Natural killer cell (primary cell): ENCODE data around the gene SLC29A2. TPM values are rescaled to one million over a fixed set of nuclear protein-coding genes. Genes with fewer than 3 reads are reported as not detected.
A peak's percentile ranks its signal among the peaks of the same experiment; 100 is the strongest.

ENCODE experiments used
- ATAC-seq, 3 donors: fragments of 150-1000 bp in 2 of 3; fragments of 200-7000 bp in 1 of 3; cut with Tn5 transposase; 1 replicate in 1 of 3; 2 replicates in 2 of 3; pipeline ENCODE4 v1.10.0; 2021; ENCODE audit warnings: mild to moderate bottlenecking in 2 of 3, moderate library complexity in 2 of 3
- DNase-seq, 2 donors: peaks; one replicate each; pipeline versions ENCODE4 v3.0.0 to v3.0.0-alpha.2; 2013 to 2021; ENCODE audit warnings: mixed read lengths in 1 of 2
- H3K27ac ChIP-seq: one replicate; pipeline ENCODE4 v1.5.1; 2013; ENCODE audit warnings: mild to moderate bottlenecking, low read length
- H3K27me3 ChIP-seq: one replicate; pipeline ENCODE4 v1.6.1; 2013; ENCODE audit warnings: low read length; ENCODE audit not compliant: control insufficient read depth, insufficient read depth
- H3K36me3 ChIP-seq: one replicate; pipeline ENCODE4 v1.6.1; 2013; ENCODE audit warnings: low read length; ENCODE audit not compliant: control insufficient read depth, insufficient read depth
- H3K4me1 ChIP-seq: one replicate; pipeline ENCODE4 v1.6.1; 2013; ENCODE audit warnings: low read length; ENCODE audit not compliant: control insufficient read depth, insufficient read depth
- H3K4me3 ChIP-seq: one replicate; pipeline ENCODE4 v1.5.1; 2013; ENCODE audit warnings: low read length
- H3K9me3 ChIP-seq: one replicate; pipeline ENCODE4 v1.6.1; 2013; ENCODE audit warnings: low read length; ENCODE audit not compliant: control insufficient read depth, insufficient read depth
- H3K27ac Mint-ChIP-seq, 2 donors: one replicate each; pipeline ENCODE4 v1.8.0; 2022; ENCODE audit warnings: mild to moderate bottlenecking in 2 of 2, mixed read lengths in 2 of 2, moderate library complexity in 1 of 2
- H3K27me3 Mint-ChIP-seq, 2 donors: one replicate each; pipeline ENCODE4 v1.8.0; 2022; ENCODE audit warnings: low read depth in 2 of 2, mixed read lengths in 2 of 2
- H3K36me3 Mint-ChIP-seq: one replicate; pipeline ENCODE4 v1.8.0; 2022; ENCODE audit warnings: mixed read lengths
- H3K4me1 Mint-ChIP-seq, 2 donors: one replicate each; pipeline ENCODE4 v1.8.0; 2022; ENCODE audit warnings: mixed read lengths in 2 of 2
- H3K4me3 Mint-ChIP-seq: one replicate; pipeline ENCODE4 v1.8.0; 2022; ENCODE audit warnings: mild to moderate bottlenecking, moderate library complexity, mixed read lengths
- H3K9me3 Mint-ChIP-seq, 2 donors: one replicate each; pipeline ENCODE4 v1.8.0; 2022; ENCODE audit warnings: mixed read lengths in 2 of 2
- WGBS: methylation state at CpG from one replicate; pipeline ENCODE4 v1.1.7; 2013; ENCODE audit warnings: missing lambda C conversion rate; ENCODE audit not compliant: insufficient coverage; 5-methylcytosine and 5-hydroxymethylcytosine counted together
- intact Hi-C: fragments of 100-400 bp; cut with micrococcal nuclease; formaldehyde crosslinking; loops from one replicate; pipeline ENCODE4 v1.14.2; 2022
- total RNA-seq, 4 donors: library from RNA; stranded (reverse); fragments of 120-200 nt in 1 of 4; gene quantifications; one replicate each; pipeline versions ENCODE4 v1.2.3 to v1.2.4, GENCODE V29; 2013 to 2022
- TF ChIP-seq, protein P1 (sequence below): fragments of 200-600 bp; IDR thresholded peaks from one replicate; pipeline ENCODE4 v1.8.0; 2022; ENCODE audit warnings: antibody characterized with exemption

The SLC29A2 gene
- total RNA-seq, 3 donors from 2014 or later (not counting 1 experiment from before 2014, with no cell fraction given): 1.5 to 1.8 (median 1.6) TPM

DNA sequence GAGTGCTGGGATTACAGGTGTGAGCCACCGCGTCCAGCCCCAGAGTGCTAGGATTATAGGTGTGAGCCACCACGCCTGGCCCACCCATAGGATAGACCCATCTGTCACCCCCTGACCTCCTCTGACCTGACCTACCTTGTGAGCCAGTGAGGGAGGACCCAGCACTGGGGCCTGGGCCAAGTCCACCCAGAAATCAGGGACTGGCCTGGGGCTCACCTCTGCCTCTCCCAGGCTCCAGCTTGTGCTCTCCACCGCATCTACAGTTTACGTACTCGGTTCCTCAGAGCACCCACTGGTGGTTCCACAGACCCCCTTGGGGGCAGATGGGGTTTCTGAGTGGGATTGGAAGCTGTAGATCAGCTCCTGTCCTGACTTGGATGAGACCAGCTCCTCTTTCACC, 6.4 kb downstream of the SLC29A2 start:
- Histone ChIP-seq H3K9me3 (no peaks in the 10 kb centered on the region), H3K27me3 (no peaks in the 10 kb centered on the region), H3K27ac (no peak overlapping the region), H3K36me3 (no peaks in the 10 kb centered on the region), H3K4me1 (no peaks in the 10 kb centered on the region), H3K4me3 (no peak overlapping the region)
- TF ChIP-seq, protein P1, sequence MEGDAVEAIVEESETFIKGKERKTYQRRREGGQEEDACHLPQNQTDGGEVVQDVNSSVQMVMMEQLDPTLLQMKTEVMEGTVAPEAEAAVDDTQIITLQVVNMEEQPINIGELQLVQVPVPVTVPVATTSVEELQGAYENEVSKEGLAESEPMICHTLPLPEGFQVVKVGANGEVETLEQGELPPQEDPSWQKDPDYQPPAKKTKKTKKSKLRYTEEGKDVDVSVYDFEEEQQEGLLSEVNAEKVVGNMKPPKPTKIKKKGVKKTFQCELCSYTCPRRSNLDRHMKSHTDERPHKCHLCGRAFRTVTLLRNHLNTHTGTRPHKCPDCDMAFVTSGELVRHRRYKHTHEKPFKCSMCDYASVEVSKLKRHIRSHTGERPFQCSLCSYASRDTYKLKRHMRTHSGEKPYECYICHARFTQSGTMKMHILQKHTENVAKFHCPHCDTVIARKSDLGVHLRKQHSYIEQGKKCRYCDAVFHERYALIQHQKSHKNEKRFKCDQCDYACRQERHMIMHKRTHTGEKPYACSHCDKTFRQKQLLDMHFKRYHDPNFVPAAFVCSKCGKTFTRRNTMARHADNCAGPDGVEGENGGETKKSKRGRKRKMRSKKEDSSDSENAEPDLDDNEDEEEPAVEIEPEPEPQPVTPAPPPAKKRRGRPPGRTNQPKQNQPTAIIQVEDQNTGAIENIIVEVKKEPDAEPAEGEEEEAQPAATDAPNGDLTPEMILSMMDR: no peak
- H3K4me1 Mint-ChIP-seq: no peaks in the 10 kb centered on the region
- ATAC-seq (peak in 1 of 3 donors; percentile 31), DNase-seq (no peak)
- H3K9me3 Mint-ChIP-seq: no peaks in the 10 kb centered on the region
- H3K27ac Mint-ChIP-seq: no peak overlapping the region
- intact Hi-C loops: no loop called here
- peaks cover 0 to 7% of the 10 kb centered on the region in 2 donors for H3K27me3 Mint-ChIP-seq
- 96% methylated on average over 6 of the region's 6 CpGs for WGBS
- no peaks in the 10 kb centered on the region for H3K36me3 Mint-ChIP-seq
- H3K4me3 Mint-ChIP-seq: no peak overlapping the region

DNA sequence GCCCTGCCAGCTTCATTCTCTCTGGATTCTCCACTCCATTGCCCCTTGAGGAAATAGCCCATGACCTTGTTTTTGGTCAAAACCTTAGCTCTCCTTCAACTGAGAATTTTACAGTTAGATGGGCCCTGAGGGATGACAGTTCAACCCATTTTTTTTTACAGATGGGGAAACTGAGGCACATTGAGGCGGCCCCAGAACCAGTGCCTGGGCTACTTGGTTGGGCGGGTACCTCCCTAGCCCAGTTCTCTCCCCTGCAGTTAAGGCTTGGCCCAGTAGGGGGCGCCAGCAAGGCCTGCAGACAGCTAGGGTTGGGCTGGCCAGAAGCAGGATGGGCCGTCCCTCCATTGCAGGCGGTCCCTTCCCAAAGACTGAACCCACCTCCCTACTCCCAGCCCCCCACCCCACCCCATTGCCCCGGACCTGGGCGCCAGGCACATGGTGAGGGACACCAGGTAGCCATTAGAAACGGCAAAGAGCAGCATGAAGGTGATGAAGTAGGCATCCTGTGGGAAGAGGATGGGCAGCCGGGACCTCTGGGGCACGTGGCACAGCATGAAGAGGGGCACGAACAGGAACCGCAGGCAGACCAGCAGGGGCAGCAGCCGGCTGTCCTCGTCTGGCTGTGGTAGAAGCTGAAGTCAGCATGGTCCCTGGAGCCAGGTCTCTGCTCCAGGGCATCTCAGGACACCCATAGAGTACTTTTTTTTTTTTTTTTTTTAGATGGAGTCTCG, 7.6 kb downstream of the SLC29A2 start:
- H3K4me3 ChIP-seq: no peak overlapping the region
- no peaks in the 10 kb centered on the region for H3K36me3 ChIP-seq
- DNase-seq: peak; percentile 58 to 74
- ATAC-seq: peak; percentile 58 to 75 (median 60)
- Mint-ChIP-seq H3K9me3 (no peaks in the 10 kb centered on the region), H3K4me1 (no peaks in the 10 kb centered on the region), H3K27me3 (peaks cover 0 to 2% of the 10 kb centered on the region in 2 donors), H3K27ac (no peak overlapping the region), H3K4me3 (no peak overlapping the region), H3K36me3 (no peaks in the 10 kb centered on the region)
- H3K27ac ChIP-seq: no peak overlapping the region
- intact Hi-C loops: no loop called here
- H3K4me1 ChIP-seq: no peaks in the 10 kb centered on the region
- WGBS: 85% methylated on average over 13 of the region's 15 CpGs
- H3K27me3 ChIP-seq: no peaks in the 10 kb centered on the region
- TF ChIP-seq, protein P1: peak; percentile 67
- no peaks in the 10 kb centered on the region for H3K9me3 ChIP-seq

DNA sequence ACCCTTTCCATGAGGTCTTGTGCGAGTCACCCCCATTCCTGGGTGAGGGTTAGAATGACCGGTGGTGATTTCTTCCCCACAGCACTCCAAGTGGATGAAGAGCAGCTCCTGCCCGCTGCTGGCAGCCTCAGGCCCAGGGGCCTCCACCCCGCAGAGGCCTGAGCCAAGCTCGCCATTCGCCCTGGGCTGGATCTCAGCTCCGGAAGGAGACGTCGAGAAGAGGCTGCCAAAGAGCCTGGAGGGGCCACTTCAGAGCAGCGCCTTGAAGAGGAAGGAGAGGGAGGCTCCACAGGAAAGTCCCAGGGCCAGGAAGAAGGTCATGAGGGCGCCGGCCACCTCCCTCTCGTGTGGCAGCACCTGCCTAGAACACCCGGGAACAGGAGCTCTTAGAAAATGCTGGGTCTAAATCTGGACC, 8.4 kb downstream of the SLC29A2 start:
- H3K9me3 Mint-ChIP-seq: no peaks in the 10 kb centered on the region
- no peaks in the 10 kb centered on the region for H3K36me3 ChIP-seq
- H3K36me3 Mint-ChIP-seq: no peaks in the 10 kb centered on the region
- intact Hi-C loops: no loop called here
- H3K4me3 ChIP-seq: no peak overlapping the region
- H3K4me1 ChIP-seq: no peaks in the 10 kb centered on the region
- H3K4me1 Mint-ChIP-seq: no peaks in the 10 kb centered on the region
- ATAC-seq: no peak
- no peak overlapping the region for H3K27ac ChIP-seq
- TF ChIP-seq, protein P1: no peak
- DNase-seq: no peak
- H3K9me3 ChIP-seq: no peaks in the 10 kb centered on the region
- H3K27me3 Mint-ChIP-seq: peaks cover 0 to 2% of the 10 kb centered on the region in 2 donors
- 94% methylated on average over 14 of the region's 14 CpGs for WGBS
- H3K4me3 Mint-ChIP-seq: no peak overlapping the region
- H3K27ac Mint-ChIP-seq: no peak overlapping the region
- H3K27me3 ChIP-seq: no peaks in the 10 kb centered on the region
